Adrenal gland (tissue), 12 donors: ENCODE results near the gene RXFP4. TPM values are rescaled to one million over a fixed set of nuclear protein-coding genes. Genes with fewer than 3 reads are reported as not detected.
A peak's percentile ranks its signal among the peaks of the same experiment; 100 is the strongest.
"Not testable (repeated sequence)": the region's sequence is repeated elsewhere in the genome, so short reads cannot be mapped to it uniquely, and the experiment has no call there.

Experiments used
- DNase-seq, 7 donors: peaks; one replicate each; pipeline ENCODE4 v3.0.0-alpha.2; 2019 to 2020
- H3K27ac ChIP-seq, 5 donors: fragments of 200-600 bp; sonication (generic) in 4 of 5; 1 replicate in 3 of 5; 2 replicates in 2 of 5; pipeline versions ENCODE4 v1.5.1 to v1.8.0; 2016 to 2020; ENCODE audit warnings: mild to moderate bottlenecking in 1 of 5
- H3K27me3 ChIP-seq: fragments of 200-600 bp; 2 replicates; pipeline ENCODE4 v1.8.0; 2021
- H3K36me3 ChIP-seq, 2 donors: fragments of 200-600 bp; replicated peaks in 1 of 2; 1 replicate in 1 of 2; 2 replicates in 1 of 2; pipeline versions ENCODE4 v1.5.1 to v1.8.0; 2018 to 2022
- H3K4me1 ChIP-seq, 2 donors: fragments of 200-600 bp; replicated peaks in 1 of 2; 1 replicate in 1 of 2; 2 replicates in 1 of 2; pipeline versions ENCODE4 v1.5.1 to v1.8.0; 2018 to 2021
- H3K4me3 ChIP-seq, 4 donors: fragments of 200-600 bp; sonication (generic) in 3 of 4; one replicate each; pipeline ENCODE4 v1.5.1; 2016 to 2018
- H3K9me3 ChIP-seq, 3 donors: fragments of 200-600 bp; sonication (generic) in 1 of 3; replicated peaks in 1 of 3; 1 replicate in 2 of 3; 2 replicates in 1 of 3; pipeline versions ENCODE4 v1.5.1 to v1.8.0; 2016 to 2021
- POLR2A ChIP-seq, 2 donors: fragments of 450-650 bp; IDR thresholded peaks; one replicate each; pipeline ENCODE4 v1.6.1; 2017; ENCODE audit warnings: antibody characterized with exemption in 2 of 2, mild to moderate bottlenecking in 2 of 2, moderate library complexity in 1 of 2
- WGBS, 4 donors: extraction: QIAGEN DNeasy Blood & Tissue Kit in 2 of 4; methylation state at CpG; one replicate each; pipeline versions ENCODE4 v1.1.5 to v1.1.7; 2013 to 2017; 5-methylcytosine and 5-hydroxymethylcytosine counted together
- intact Hi-C, 2 donors: fragments of 100-400 bp; cut with DNase I; formaldehyde crosslinking; loops; one replicate each; pipeline versions ENCODE4 v1.14.1 to v1.15.0; 2022 to 2023
- polyA plus RNA-seq, 3 donors: library from polyadenylated mRNA; stranded (reverse); fragments of 200-250 nt in 2 of 3; fragments of 350-450 nt in 1 of 3; fragmentation: Illumina TruSeq in 1 of 3; extraction: RNeasy Lipid Tissue Mini Kit (QIAGEN cat#74804) in 1 of 3; gene quantifications; one replicate each; pipeline ENCODE4 v1.2.3, GENCODE V29; 2013 to 2014
- total RNA-seq, 9 donors: library from RNA; depleted of rRNA in 4 of 9; stranded (reverse); fragments of >200 nt in 4 of 9; fragments of 120-200 nt in 1 of 9; fragmentation: NEBNext Ultra II Directional in 1 of 9; extraction: Animal tissue kit (Norgen Biotek cat#: 25700) in 1 of 9; gene quantifications; one replicate each; pipeline versions ENCODE4 v1.1.0 to v1.2.4, GENCODE V29; 2013 to 2023
- TF ChIP-seq, protein P1 (sequence below), 6 experiments: fragments of 450-650 bp in 4 of 6; fragments of 200-600 bp in 2 of 6; sonication (generic) in 1 of 6; IDR thresholded peaks; 1 replicate in 5 of 6; 2 replicates in 1 of 6; pipeline versions ENCODE4 v1.5.1 to v1.8.0; 2016 to 2021; ENCODE audit warnings: antibody characterized with exemption in 6 of 6, mild to moderate bottlenecking in 2 of 6, moderate library complexity in 1 of 6
- donor health status: healthy with polysubstance abuse.
- donor health status: Bipolar disorder and iron deficiency.
- donor health status: DM: yes; HTN: yes; CAD: no.
- donor health status: DM: no; HTN: no; CAD: no.
- donor health status: DM: no; HTN: no; CAD: no.
- donor health status: DM: yes; HTN: yes; CAD: no.

Gene RXFP4
- total and polyA plus RNA-seq, 12 donors = not detected

DNA sequence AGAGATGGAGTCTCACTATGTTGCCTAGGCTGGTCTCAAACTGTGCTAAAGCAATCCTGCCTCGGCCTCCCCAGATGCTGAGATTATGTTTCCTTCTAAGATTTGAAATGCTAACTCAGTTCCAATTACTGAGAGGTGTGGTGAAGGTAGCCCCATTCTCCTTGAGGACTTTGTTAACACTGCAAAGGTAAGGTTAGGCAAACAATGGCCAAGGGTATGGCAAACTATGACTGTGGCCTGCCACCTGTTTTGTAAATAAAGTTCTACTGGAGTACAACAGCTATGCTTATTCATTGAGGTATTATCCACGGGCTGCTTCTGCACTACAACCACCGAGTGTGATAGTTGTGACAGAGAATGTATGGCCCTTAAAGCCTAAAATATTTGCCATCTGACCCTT lies 20.7 kb upstream of the RXFP4 start:
- 89 to 97% (median 93%) methylated on average over 3 of the region's 3 CpGs for WGBS, 4 donors
- intact Hi-C loops = no loop called here
- H3K36me3 ChIP-seq = peaks cover 0 to 98% of the 10 kb centered on the region in 2 donors

DNA sequence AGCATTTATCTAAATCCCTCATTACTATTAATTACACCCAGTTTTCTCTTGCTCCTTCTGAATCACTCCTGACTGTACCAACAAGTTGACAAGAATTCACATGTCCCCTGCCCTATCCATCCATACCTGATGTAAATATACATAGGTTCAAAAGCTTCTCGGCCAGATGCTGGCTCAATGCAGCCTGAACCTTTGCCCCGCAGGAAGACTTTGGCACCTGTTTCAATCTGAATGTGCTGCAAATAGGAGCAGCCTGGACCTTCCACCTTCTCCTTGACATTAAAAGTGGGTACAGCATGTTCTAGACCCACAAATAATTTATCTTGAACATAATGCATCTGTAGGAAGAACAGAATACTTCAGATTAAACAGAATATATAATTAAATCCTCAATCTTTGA lies 15.9 kb upstream of the RXFP4 start:
- WGBS, 4 donors = 84 to 93% (median 87%) methylated on average over 2 of the region's 2 CpGs
- TF ChIP-seq, protein P1, sequence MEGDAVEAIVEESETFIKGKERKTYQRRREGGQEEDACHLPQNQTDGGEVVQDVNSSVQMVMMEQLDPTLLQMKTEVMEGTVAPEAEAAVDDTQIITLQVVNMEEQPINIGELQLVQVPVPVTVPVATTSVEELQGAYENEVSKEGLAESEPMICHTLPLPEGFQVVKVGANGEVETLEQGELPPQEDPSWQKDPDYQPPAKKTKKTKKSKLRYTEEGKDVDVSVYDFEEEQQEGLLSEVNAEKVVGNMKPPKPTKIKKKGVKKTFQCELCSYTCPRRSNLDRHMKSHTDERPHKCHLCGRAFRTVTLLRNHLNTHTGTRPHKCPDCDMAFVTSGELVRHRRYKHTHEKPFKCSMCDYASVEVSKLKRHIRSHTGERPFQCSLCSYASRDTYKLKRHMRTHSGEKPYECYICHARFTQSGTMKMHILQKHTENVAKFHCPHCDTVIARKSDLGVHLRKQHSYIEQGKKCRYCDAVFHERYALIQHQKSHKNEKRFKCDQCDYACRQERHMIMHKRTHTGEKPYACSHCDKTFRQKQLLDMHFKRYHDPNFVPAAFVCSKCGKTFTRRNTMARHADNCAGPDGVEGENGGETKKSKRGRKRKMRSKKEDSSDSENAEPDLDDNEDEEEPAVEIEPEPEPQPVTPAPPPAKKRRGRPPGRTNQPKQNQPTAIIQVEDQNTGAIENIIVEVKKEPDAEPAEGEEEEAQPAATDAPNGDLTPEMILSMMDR (IDR thresholded peaks at IDR 0.05) = no peak
- TF ChIP-seq POLR2A (IDR thresholded peaks at IDR 0.05) = no peak
- Histone ChIP-seq H3K36me3 (peaks cover 0 to 97% of the 10 kb centered on the region in 2 donors), H3K27ac (no peak overlapping the region), H3K27me3 (no peaks in the 10 kb centered on the region), H3K4me3 (no peak overlapping the region), H3K4me1 (peaks cover 4 to 16% of the 10 kb centered on the region in 2 donors), H3K9me3 (no peaks in the 10 kb centered on the region)
- intact Hi-C loops = no loop called here
- DNase-seq = no peak

More for the DNA sequence above, 20.7 kb upstream of the RXFP4 start:
- H3K4me3 ChIP-seq = no peak overlapping the region
- DNase-seq = no peak
- H3K27ac ChIP-seq = no peak overlapping the region
- no peaks in the 10 kb centered on the region for H3K9me3 ChIP-seq
- no peaks in the 10 kb centered on the region for H3K4me1 ChIP-seq
- H3K27me3 ChIP-seq = no peaks in the 10 kb centered on the region
- TF ChIP-seq POLR2A (IDR thresholded peaks at IDR 0.05) = no peak
- TF ChIP-seq, protein P1 (IDR thresholded peaks at IDR 0.05) = no peak

- Histone ChIP-seq H3K27me3 (no peaks in the 10 kb centered on the region), H3K9me3 (no peaks in the 10 kb centered on the region), H3K27ac (peak overlapping the region in 2 of 5 donors; percentile 0 to 20), H3K4me3 (no peak overlapping the region), H3K4me1 (peaks cover 35 to 47% of the 10 kb centered on the region in 2 donors), H3K36me3 (peaks cover 0 to 88% of the 10 kb centered on the region in 2 donors)
- no peak for TF ChIP-seq POLR2A (IDR thresholded peaks at IDR 0.05)
- TF ChIP-seq, protein P1 (IDR thresholded peaks at IDR 0.05) = no peak
- DNase-seq = peak in 2 of 7 donors; percentile 7 to 13
- intact Hi-C loops = no loop called here
- 49 to 56% (median 54%) methylated on average over 5 of the region's 5 CpGs for WGBS, 4 donors
These were observed 12.4 kb upstream of the RXFP4 start for GRCh38 chr1:155929057-155929456.

DNA sequence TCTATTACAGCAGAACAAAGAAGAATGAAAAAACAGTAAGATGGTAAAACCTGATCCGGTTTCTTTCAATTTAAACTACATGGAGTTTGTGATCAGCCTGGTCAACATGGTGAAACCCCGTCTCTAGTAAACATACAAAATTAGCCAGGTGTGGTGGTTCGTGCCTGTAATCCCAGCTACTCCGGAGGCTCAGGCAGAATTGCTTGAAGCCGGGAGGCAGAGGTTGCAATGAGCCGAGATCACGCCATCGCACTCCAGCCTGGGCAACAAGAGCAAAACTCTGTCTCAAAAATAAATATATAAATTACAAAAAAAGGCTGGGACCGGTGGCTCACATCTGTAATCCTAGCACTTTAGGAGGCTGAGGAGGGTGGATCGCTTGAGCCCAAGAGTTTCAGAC lies 10.7 kb upstream of the RXFP4 start:
- intact Hi-C loops, H3K9me3 ChIP-seq, H3K27me3 ChIP-seq: not testable (repeated sequence)
- peaks cover 35 to 53% of the 10 kb centered on the region in 2 donors for H3K4me1 ChIP-seq
- peak in 1 of 7 donors; percentile 45 for DNase-seq
- H3K27ac ChIP-seq = peak overlapping the region in 2 of 5 donors; percentile 36 to 53
- peaks cover 0 to 71% of the 10 kb centered on the region in 2 donors for H3K36me3 ChIP-seq
- 45 to 60% (median 46%) methylated on average over 10 of the region's 10 CpGs for WGBS, 4 donors
- peak overlapping the region in 1 of 4 donors; percentile 4 for H3K4me3 ChIP-seq
